GDM1 (cell line): ENCODE results near the gene TFAP2B.

Source experiments
- DNase-seq: peaks from one replicate; lab custom pipeline; 2025; lab: John Stamatoyannopoulos, UW

TFAP2B gene

DNA sequence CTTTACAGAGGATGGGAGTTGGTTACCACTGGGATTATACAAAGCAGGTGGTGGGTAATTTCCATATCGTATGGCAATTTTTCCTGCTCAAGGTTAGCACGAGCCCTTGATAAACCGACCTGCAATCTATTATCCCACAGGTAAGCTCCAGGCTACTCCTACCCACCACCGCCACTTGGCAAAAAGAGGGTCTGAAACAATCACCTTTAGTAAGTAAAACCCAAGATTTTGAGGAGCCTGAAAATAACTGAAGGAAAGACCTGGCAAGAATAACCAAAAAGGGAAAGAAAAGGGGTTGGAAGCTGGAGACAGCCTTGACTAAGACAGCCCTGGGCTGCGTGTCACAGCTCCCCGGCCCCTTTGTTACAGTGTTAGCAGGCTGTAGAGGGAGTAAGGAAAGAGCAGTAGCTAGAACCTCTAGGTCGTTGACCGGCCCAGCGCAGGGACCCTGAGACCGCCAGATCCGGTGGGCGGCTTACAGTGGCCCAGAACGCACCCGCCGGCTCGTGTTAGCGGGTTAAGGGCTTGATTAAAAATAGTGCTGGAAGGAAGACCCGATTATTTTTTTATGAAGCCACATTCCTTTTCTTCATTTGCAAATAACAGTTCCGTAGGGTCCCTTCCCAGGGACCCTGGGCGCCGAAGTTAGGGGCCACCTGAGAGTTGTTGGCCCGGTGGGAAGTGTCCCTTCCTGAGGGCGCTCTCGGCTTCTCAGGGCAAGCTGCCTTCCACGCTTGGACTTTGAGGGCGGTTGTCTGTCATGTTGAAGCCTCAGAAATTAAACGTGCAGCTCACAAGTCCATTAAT lies 30.5 kb downstream of the TFAP2B start:
- DNase-seq = no peak

- no peak for DNase-seq
Observed at GRCh38 chr6:50849796-50850180, 31.1 kb downstream of the TFAP2B start.

DNA sequence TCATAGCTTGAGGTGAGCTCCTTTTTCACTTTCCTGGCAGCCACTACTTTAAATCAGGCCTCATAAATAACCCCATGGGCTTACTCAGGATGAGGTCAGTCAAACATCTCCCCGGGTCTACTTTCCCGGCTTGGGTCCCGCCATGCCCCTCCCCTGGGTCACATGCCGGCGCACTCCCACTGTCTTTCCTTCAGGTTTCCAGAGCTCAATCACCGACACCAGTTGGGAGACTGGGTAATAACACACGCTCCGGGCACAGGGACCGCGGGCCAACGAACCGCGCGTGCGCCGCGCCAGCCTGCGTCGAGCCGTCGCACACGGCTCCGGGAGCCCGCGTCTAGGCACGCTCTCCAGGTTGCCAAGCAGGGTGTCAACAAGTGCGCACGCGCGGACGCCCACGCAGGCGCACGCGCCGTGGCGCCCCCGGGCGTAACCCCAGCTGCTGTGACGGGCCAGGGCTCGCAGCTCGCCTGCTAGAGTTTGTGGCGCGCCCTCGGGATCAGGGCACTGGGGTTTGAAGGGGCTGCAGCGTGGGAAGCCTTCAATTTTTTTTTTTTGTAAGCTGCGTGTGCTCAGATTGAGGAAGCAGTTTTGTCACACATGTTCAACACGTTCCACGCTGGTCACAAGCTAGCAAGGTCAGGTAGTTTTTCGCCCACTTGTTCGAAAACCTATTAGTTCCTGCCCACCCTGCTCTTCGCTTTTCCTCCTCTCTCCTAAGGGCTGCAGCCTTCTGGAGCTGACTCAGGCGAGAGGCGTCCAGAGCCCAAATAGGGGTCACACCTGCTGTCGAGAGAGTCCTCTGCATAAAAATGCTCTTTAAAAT lies 31.8 kb downstream of the TFAP2B start:
- DNase-seq = no peak

DNA sequence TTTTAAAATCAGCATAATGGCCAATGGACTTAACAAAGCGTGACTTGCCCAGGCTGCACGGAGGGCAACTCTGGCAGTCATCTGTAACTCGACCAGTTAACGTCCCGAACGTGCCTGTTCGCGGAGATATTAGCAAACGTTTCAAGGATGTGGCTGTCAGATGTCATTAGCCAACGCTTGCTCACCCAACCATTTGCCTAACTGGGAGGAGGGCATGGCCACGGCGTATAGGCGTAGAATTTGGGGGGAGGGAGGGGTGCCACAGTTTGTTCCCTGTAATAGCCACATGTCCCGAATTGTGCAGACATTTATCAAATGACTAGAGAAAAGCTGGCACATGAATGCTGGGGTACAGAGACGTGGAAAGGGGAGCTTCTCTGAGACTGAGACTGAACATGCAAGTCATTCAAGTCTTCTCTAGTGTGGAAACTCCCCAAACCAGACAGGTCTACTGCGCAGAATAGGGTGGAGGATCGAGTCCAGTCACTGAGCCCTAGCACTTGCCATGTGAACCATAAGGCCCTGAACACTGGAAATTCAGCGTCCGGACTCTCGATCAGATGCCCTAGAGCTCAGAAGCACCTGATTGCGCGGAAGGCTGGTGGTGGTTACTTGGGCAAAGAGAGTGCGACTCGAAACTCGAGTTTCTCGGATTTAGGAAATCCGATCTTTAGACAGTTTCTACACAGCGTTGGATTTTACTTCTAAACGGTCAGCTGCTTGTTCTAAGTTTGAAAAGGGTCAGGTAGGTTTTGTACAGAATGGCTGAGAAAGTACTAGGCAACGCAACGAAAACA lies 32.6 kb downstream of the TFAP2B start:
- DNase-seq = no peak

- DNase-seq = no peak
Observed at GRCh38 chr6:50853939-50854338, 35.3 kb downstream of the TFAP2B start.

- no peak for DNase-seq
Observed at GRCh38 chr6:50861692-50862091, 43.0 kb downstream of the TFAP2B start.

DNA sequence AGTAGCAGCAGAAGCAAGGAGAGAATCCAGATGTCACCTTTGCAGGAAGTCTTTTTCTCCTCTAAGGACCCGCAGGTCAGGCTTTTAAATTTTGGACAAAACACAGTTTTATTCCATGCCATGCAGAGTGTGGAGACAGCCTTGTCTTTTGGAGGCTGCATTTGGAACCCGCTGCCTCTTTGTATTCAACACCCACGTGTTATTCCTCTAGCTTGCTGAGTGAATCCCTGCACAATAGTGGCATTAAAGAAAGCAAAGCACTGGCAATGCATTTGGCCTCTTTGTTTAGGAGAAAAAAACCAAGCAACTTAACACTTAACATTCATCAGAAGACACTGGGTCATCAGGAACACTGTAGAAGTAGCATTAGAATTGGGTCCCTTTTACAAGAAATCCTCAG lies 43.5 kb downstream of the TFAP2B start:
- DNase-seq = no peak

DNA sequence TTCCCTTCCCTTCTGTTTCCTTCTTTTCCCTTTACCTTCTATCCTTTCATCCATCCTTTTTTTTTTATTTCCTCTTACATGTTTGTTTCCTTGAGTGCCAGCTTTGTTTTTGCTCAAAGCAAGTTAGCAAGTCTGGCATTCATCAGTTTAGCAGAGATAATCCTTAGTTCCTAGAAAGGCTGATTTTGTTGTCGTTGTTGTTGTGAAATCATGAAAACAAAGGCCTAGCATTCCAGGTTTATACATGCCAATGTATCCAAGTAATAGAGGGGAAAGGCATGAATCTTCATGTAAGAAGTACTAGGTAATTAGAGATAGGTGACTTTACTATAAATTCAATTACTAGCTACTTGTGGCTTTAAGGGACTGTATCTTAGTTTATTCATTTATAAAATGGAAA lies 45.9 kb downstream of the TFAP2B start:
- no peak for DNase-seq

GRCh38 chr6:50868466-50868865 lies 49.8 kb downstream of the TFAP2B start:
- DNase-seq = no peak

DNA sequence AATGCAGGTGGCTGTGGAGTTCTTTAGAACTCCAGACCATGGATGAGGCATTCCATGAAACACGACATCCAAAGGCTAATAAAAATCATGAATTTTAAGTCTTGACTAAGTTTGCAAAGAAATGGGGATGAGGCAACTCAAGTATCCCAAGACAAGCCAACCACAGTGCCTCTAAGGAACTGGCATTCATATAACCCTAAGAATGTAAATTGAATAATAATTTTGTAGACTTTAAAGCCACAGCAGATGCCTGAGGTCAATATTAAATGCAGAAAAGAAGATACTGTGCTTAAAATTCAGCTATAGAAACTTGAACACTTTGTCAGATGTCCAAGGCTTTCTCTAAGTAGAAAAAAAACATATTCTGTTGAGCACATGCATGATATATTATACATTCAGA lies 54.5 kb downstream of the TFAP2B start:
- DNase-seq = no peak

- DNase-seq = no peak
Observed at GRCh38 chr6:50884364-50884763, 65.7 kb downstream of the TFAP2B start.

GRCh38 chr6:50887112-50887511 lies 68.4 kb downstream of the TFAP2B start:
- DNase-seq = no peak

- no peak for DNase-seq
Observed at GRCh38 chr6:50889497-50889896, 70.8 kb downstream of the TFAP2B start.

DNA sequence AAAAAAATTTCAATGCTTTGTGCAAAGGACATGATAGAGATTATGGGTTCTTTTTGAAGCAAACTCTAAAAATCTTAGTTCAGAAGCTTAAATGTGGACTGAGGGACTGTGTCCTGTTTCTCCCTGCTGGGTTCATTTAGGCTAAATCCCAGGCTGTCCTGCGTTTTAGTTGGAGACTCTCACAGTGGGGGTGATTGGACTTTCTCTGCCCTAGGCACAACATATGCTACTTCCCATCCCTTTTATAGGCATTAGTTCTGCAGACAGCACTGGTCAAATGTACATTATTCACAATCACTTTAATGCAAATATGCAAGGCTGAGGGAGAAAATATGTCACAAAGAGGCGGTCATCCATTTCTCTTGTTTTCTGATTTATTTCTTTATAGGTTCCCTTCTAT lies 71.3 kb downstream of the TFAP2B start:
- no peak for DNase-seq

- DNase-seq = no peak
Observed at GRCh38 chr6:50890579-50890978, 71.9 kb downstream of the TFAP2B start.

DNA sequence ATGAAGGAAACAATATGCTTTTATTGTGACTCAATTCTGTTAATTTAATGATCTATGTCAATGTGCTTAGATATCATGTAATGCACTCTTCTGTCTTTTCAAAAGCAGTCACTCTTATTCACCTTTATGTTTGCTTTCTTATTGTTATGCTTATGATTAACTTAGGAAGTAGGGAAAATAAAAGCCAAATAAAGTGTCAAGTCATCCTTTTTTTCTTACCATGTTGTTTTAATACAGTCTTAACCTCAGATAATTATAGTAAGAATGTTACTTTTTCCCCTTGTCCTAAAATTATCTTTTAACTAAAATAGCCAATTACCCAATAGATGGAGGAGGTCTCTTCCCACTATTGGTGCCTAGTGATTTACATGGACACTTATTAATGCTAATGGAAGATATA lies 72.6 kb downstream of the TFAP2B start:
- no peak for DNase-seq
